GM23248 (cell line): ENCODE results near the gene RUVBL2.

ENCODE experiments used
- EZH2 ChIP-seq: fragments of 200-600 bp; sonication (generic); IDR thresholded peaks from 2 replicates; pipeline ENCODE4 v1.6.1; 2018; ENCODE audit warnings: antibody characterized with exemption, mild to moderate bottlenecking; ENCODE audit not compliant: insufficient read depth, poor library complexity, severe bottlenecking
- EZH2phosphoT487 ChIP-seq: fragments of 200-600 bp; sonication (generic); IDR thresholded peaks from 2 replicates; pipeline ENCODE4 v1.6.1; 2018; ENCODE audit warnings: antibody characterized with exemption, moderate library complexity, mild to moderate bottlenecking, low read depth; ENCODE audit not compliant: insufficient read depth

DNA sequence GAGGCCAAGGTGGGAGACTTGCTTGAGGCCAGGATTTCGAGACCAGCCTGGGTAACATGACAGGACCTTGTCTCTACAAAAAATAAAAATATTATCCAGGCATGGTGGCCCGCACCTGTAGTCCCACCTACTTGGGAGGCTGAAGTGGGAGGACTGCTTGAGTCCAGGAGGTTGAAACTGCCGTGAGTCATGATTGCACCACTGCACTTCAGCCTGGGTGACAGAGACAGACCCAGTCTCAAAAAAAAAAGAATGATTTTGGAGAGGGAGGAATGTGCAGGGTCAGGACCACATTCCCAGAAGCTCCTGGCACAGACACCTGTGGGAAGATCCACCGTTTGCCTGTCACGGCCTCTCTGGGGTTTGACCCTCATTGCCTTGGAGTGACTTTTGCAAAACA, 48.3 kb upstream of the RUVBL2 start:
- TF ChIP-seq EZH2 (no peak), EZH2phosphoT487 (no peak)
